NT2/D1 (cell line): ENCODE measurements around the gene CCDC194.

Source experiments
- DNase-seq: peaks from one replicate; pipeline ENCODE4 v3.0.0-alpha.2; 2011; ENCODE audit warnings: low read depth, low spot score
- H3K27me3 ChIP-seq: 2 replicates; pipeline ENCODE4 v1.6.0; 2011; ENCODE audit warnings: mild to moderate bottlenecking; ENCODE audit not compliant: insufficient read length, insufficient read depth
- H3K36me3 ChIP-seq: 2 replicates; pipeline ENCODE4 v1.6.1; 2011; ENCODE audit warnings: mild to moderate bottlenecking, low read length, mixed read lengths; ENCODE audit not compliant: insufficient read depth, insufficient read length
- H3K4me1 ChIP-seq: 2 replicates; pipeline ENCODE4 v1.5.1; 2011; ENCODE audit not compliant: insufficient read depth, insufficient read length
- H3K4me3 ChIP-seq: 2 replicates; pipeline ENCODE4 v1.5.1; 2011; ENCODE audit warnings: low read depth; ENCODE audit not compliant: insufficient read length
- H3K9ac ChIP-seq: 2 replicates; pipeline ENCODE4 v1.6.0; 2011; ENCODE audit warnings: low read depth; ENCODE audit not compliant: insufficient read length
- H3K9me3 ChIP-seq: 2 replicates; pipeline ENCODE4 v1.5.1; 2011; ENCODE audit warnings: mild to moderate bottlenecking, low read length; ENCODE audit not compliant: insufficient read depth
- SUZ12 ChIP-seq: IDR thresholded peaks from 2 replicates; pipeline ENCODE4 v1.6.1; 2011; ENCODE audit not compliant: insufficient read length, insufficient read depth; ENCODE audit errors: extremely low read depth
- YY1 ChIP-seq: IDR thresholded peaks from 2 replicates; pipeline ENCODE4 v1.6.1; 2011; ENCODE audit not compliant: insufficient read length, insufficient read depth
- ZNF274 ChIP-seq: IDR thresholded peaks from 2 replicates; pipeline ENCODE4 v1.6.1; 2011; ENCODE audit warnings: mild to moderate bottlenecking, low read depth, low read length

Gene CCDC194

GRCh38 chr19:17393914-17394313 is at the start of gene CCDC194:
Gene CCDC194, minus strand, starts transcription at chr19:17394196. Its CDS starts 38 bp downstream, at chr19:17394158.
- Histone ChIP-seq H3K27me3 (peaks cover 11% of the 10 kb centered on the region), H3K4me1 (peaks cover 7% of the 10 kb centered on the region), H3K4me3 (no peak within 1 kb of the TSS), H3K9ac (no peak within 1 kb of the TSS), H3K36me3 (peaks cover 31% of the 10 kb centered on the region), H3K9me3 (peaks cover 7% of the 10 kb centered on the region; the same call in 1 of the 2 replicates)
- no peak for DNase-seq
- no peak for TF ChIP-seq YY1
- TF ChIP-seq ZNF274, result no peak
- no peak for TF ChIP-seq SUZ12

- no peak for DNase-seq
These were observed 47.4 kb upstream of the CCDC194 start for GRCh38 chr19:17441241-17442021.

GRCh38 chr19:17436874-17437267 is 42.9 kb upstream of the CCDC194 start:
- Histone ChIP-seq H3K9ac (no peak overlapping the region), H3K36me3 (no peaks in the 10 kb centered on the region), H3K4me3 (no peak overlapping the region), H3K4me1 (no peaks in the 10 kb centered on the region), H3K9me3 (no peaks in the 10 kb centered on the region), H3K27me3 (no peaks in the 10 kb centered on the region)
- DNase-seq, result no peak
- TF ChIP-seq ZNF274, result no peak
- no peak for TF ChIP-seq SUZ12
- TF ChIP-seq YY1, result no peak

More at GRCh38 chr19:17441241-17442021, 47.4 kb upstream of the CCDC194 start:
- TF ChIP-seq ZNF274, result no peak
- no peak for TF ChIP-seq SUZ12
- no peak for TF ChIP-seq YY1
- no peak overlapping the region for H3K4me3 ChIP-seq
- no peaks in the 10 kb centered on the region for H3K9me3 ChIP-seq
- H3K9ac ChIP-seq, result no peak overlapping the region
- H3K36me3 ChIP-seq, result no peaks in the 10 kb centered on the region
- no peaks in the 10 kb centered on the region for H3K4me1 ChIP-seq
- peaks cover 7% of the 10 kb centered on the region for H3K27me3 ChIP-seq

- TF ChIP-seq ZNF274 (no peak), YY1 (no peak), SUZ12 (no peak)
- Histone ChIP-seq H3K4me3 (no peak overlapping the region), H3K27me3 (no peaks in the 10 kb centered on the region), H3K9me3 (no peaks in the 10 kb centered on the region), H3K4me1 (no peaks in the 10 kb centered on the region), H3K9ac (no peak overlapping the region), H3K36me3 (no peaks in the 10 kb centered on the region)
- DNase-seq, result no peak
These were observed 42.3 kb upstream of the CCDC194 start for GRCh38 chr19:17436094-17436873.

GRCh38 chr19:17435218-17435617 is 41.2 kb upstream of the CCDC194 start:
- TF ChIP-seq ZNF274 (no peak), YY1 (no peak), SUZ12 (no peak)
- Histone ChIP-seq H3K4me1 (no peaks in the 10 kb centered on the region), H3K27me3 (no peaks in the 10 kb centered on the region), H3K9me3 (no peaks in the 10 kb centered on the region), H3K4me3 (no peak overlapping the region), H3K36me3 (no peaks in the 10 kb centered on the region), H3K9ac (no peak overlapping the region)
- DNase-seq, result no peak

- no peak overlapping the region for H3K9ac ChIP-seq
- H3K36me3 ChIP-seq, result no peaks in the 10 kb centered on the region
- H3K4me3 ChIP-seq, result no peak overlapping the region
- no peaks in the 10 kb centered on the region for H3K4me1 ChIP-seq
- no peak for DNase-seq
- no peak for TF ChIP-seq YY1
- no peak for TF ChIP-seq ZNF274
- TF ChIP-seq SUZ12, result no peak
- no peaks in the 10 kb centered on the region for H3K9me3 ChIP-seq
- no peaks in the 10 kb centered on the region for H3K27me3 ChIP-seq
These were observed 37.4 kb upstream of the CCDC194 start for GRCh38 chr19:17431417-17431816.

- no peaks in the 10 kb centered on the region for H3K9me3 ChIP-seq
- H3K36me3 ChIP-seq, result no peaks in the 10 kb centered on the region
- no peak overlapping the region for H3K4me3 ChIP-seq
- no peaks in the 10 kb centered on the region for H3K27me3 ChIP-seq
- TF ChIP-seq SUZ12 (no peak), YY1 (no peak), ZNF274 (no peak)
- DNase-seq, result no peak
- H3K4me1 ChIP-seq, result no peaks in the 10 kb centered on the region
- no peak overlapping the region for H3K9ac ChIP-seq
These were observed 35.7 kb upstream of the CCDC194 start for GRCh38 chr19:17429641-17430113.
